ENCODE data around the gene TYW1B. TPM values are rescaled to one million over a fixed set of nuclear protein-coding genes. Genes with fewer than 3 reads are reported as not detected.

Gene TYW1B
- total RNA-seq = 3.4 and 6.5 TPM in 2 replicates

GRCh38 chr7:72827839-72828591, at the start of gene TYW1B:
TYW1B (minus strand) TSS chr7:72828200; CDS start chr7:72828075, 125 bp downstream.

Small RNA genes lying within 50 kb of the gene (small RNA-seq; reads per million reads assigned to genes)
- gene AC211469.2 = not detected
- not detected for gene MIR4650-2
- gene RN7SL377P = not detected
- not detected for gene RN7SL625P

Other genes with a start within 250 kb of the TYW1B start
- 7.1 and 8.0 TPM in 2 replicates for gene POM121, start 96.9 kb upstream of the TYW1B start, total RNA-seq
- 0.12 TPM in 1 of 2 replicates, not detected in the other for gene TRIM74, start 141.3 kb upstream of the TYW1B start, total RNA-seq
- gene SPDYE8, start 201.6 kb upstream of the TYW1B start, total RNA-seq = not detected in 2 replicates
- not detected in 2 replicates for gene SPDYE11, start 229.7 kb upstream of the TYW1B start, total RNA-seq